ENCODE results near the gene ZNF18. TPM values are rescaled to one million over a fixed set of nuclear protein-coding genes. Genes with fewer than 3 reads are reported as not detected.

Gene ZNF18
- total and polyA plus RNA-seq, 2 of the 4 experiments (the other 2 are of a cell fraction), result 4.5 to 11.7 TPM

GRCh38 chr17:12046786-12047185 lies 49.5 kb upstream of the ZNF18 start:
- POLR2A ChIA-PET (ENCODE audit: unreplicated experiment), result no interaction called here
- no peak for ATAC-seq (ENCODE audit: low read depth)
- H4K20me1 ChIP-seq (ENCODE audit: insufficient read depth, low read length), result peaks cover 77% of the 10 kb centered on the region

More at GRCh38 chr17:12046786-12047185, 49.5 kb upstream of the ZNF18 start:
- H2BK20ac ChIP-seq (ENCODE audit: low read depth, low read length), result no peak overlapping the region
- H3K4me1 ChIP-seq (ENCODE audit: control insufficient read depth, insufficient read depth, low read length), result 0 out of 2 replicates have a peak, but pooled peaks cover 2% of the 10 kb centered on the region
- no peaks in the 10 kb centered on the region for H3K27me3 ChIP-seq (ENCODE audit: control insufficient read depth, insufficient read depth, low read length)
- no peak overlapping the region for H3K27ac ChIP-seq (ENCODE audit: insufficient read depth, low read length)
- no peaks in the 10 kb centered on the region; the same call in 1 of the 2 replicates for H3K36me3 ChIP-seq (ENCODE audit: control insufficient read depth, insufficient read depth, low read length)
- BruUV-seq (replicated peaks), result no TSS peak
- H4K8ac ChIP-seq (ENCODE audit: low read depth in 2 of 2, low read length in 2 of 2), result no peak overlapping the region
- no peak overlapping the region for H3K14ac ChIP-seq (replicated peaks; ENCODE audit: low read depth, low read length)
- no peak overlapping the region for H3K18ac ChIP-seq (ENCODE audit: low read depth, low read length)
- intact Hi-C loops (cut with micrococcal nuclease), result no loop called here
- in situ Hi-C loops (cut with MboI; ENCODE audit: low sequenced_read_pairs), result no loop called here
- peaks cover 7% of the 10 kb centered on the region for H3K9me1 ChIP-seq (ENCODE audit: insufficient read depth, low read length)
- WGBS, 2 experiments (ENCODE audit: extremely low coverage in 2 of 2, insufficient read length in 1 of 2), result no CpG with 5 or more reads among the region's 2 CpGs
- no peak overlapping the region for H2AK9ac ChIP-seq (replicated peaks; ENCODE audit: low read depth, low read length, poor library complexity)
- no peak overlapping the region for H4K91ac ChIP-seq (ENCODE audit: insufficient read depth, low read depth, low read length)
- dilution Hi-C loops (cut with HindIII; ENCODE audit: low sequenced_read_pairs, unreplicated experiment), result no loop called here
- H3K4ac ChIP-seq (ENCODE audit: low read depth, low read length), result no peak overlapping the region
- no peak overlapping the region for H3K9ac ChIP-seq (ENCODE audit: low read depth, low read length)
- peaks cover 51 to 79% of the 10 kb centered on the region in 2 experiments for H3K79me1 ChIP-seq (ENCODE audit: low read depth in 1 of 2, low read length in 2 of 2)
- CTCF ChIA-PET, result no interaction called here
- H2AFZ ChIP-seq (replicated peaks; ENCODE audit: low read length, poor library complexity), result no peak overlapping the region
- no peak overlapping the region for H2BK15ac ChIP-seq (ENCODE audit: low read depth, low read length)
- H4K5ac ChIP-seq (ENCODE audit: low read depth, low read length), result no peak overlapping the region
- no peak overlapping the region for H3K56ac ChIP-seq (ENCODE audit: extremely low read depth, insufficient read depth, low read length)
- H3K4me3 ChIP-seq (ENCODE audit: insufficient read depth, low read depth, low read length), result no peak overlapping the region
- no peak overlapping the region for H2AK5ac ChIP-seq (ENCODE audit: low read depth, low read length)
- no peaks in the 10 kb centered on the region for H3K9me3 ChIP-seq (ENCODE audit: control insufficient read depth, insufficient read depth, low read length)
- H3K23ac ChIP-seq (ENCODE audit: low read depth, low read length), result no peak overlapping the region
- H3K4me2 ChIP-seq (ENCODE audit: low read depth, low read length), result no peak overlapping the region
- no peak for DNase-seq
- no peak overlapping the region for H2BK120ac ChIP-seq (ENCODE audit: low read depth, low read length)
- no peak overlapping the region for H2BK5ac ChIP-seq (ENCODE audit: low read depth, low read length, poor library complexity, severe bottlenecking)
- no peak for TF ChIP-seq CHD1 (IDR thresholded peaks at IDR 0.05; ENCODE audit: low read depth, low read length)

Data from IMR-90 (cell line).